ENCODE results near the gene CMSS1.

CMSS1 gene

GRCh38 chr3:99817437-99818240 is at the start of gene CMSS1:
Gene CMSS1, plus strand, starts transcription at chr3:99817862.
- peak; percentile 97 for DNase-seq

- DNase-seq: no peak
These were observed 49.5 kb upstream of the CMSS1 start for GRCh38 chr3:99768126-99768525.

GRCh38 chr3:99768808-99769501 is 48.7 kb upstream of the CMSS1 start:
- DNase-seq: no peak

- DNase-seq: no peak
These were observed 45.5 kb upstream of the CMSS1 start for GRCh38 chr3:99772171-99772570.

- DNase-seq: no peak
These were observed 45.0 kb upstream of the CMSS1 start for GRCh38 chr3:99772671-99773070.

- DNase-seq: no peak
These were observed 43.2 kb upstream of the CMSS1 start for GRCh38 chr3:99774467-99774866.

- DNase-seq: no peak
These were observed 41.0 kb upstream of the CMSS1 start for GRCh38 chr3:99776516-99777209.

- DNase-seq: no peak
These were observed 40.5 kb upstream of the CMSS1 start for GRCh38 chr3:99777210-99777549.

- DNase-seq: no peak
These were observed 40.0 kb upstream of the CMSS1 start for GRCh38 chr3:99777708-99778107.

- DNase-seq: no peak
These were observed 36.9 kb upstream of the CMSS1 start for GRCh38 chr3:99780749-99781148.

GRCh38 chr3:99781761-99782160 is 35.9 kb upstream of the CMSS1 start:
- DNase-seq: no peak

GRCh38 chr3:99783011-99783573 is 34.6 kb upstream of the CMSS1 start:
- DNase-seq: no peak

- DNase-seq: no peak
These were observed 28.5 kb upstream of the CMSS1 start for GRCh38 chr3:99789011-99789721.

- DNase-seq: no peak
These were observed 23.2 kb upstream of the CMSS1 start for GRCh38 chr3:99794485-99794884.

GRCh38 chr3:99795573-99795972 is 22.1 kb upstream of the CMSS1 start:
- DNase-seq: no peak

- DNase-seq: no peak
These were observed 18.2 kb upstream of the CMSS1 start for GRCh38 chr3:99799422-99799821.

- DNase-seq: no peak
These were observed 14.4 kb upstream of the CMSS1 start for GRCh38 chr3:99803297-99803696.

- no peak for DNase-seq
These were observed 12.5 kb upstream of the CMSS1 start for GRCh38 chr3:99805160-99805559.

- DNase-seq: peak; percentile 26
These were observed 9.4 kb upstream of the CMSS1 start for GRCh38 chr3:99808163-99808794.

GRCh38 chr3:99809565-99809964 is 8.1 kb upstream of the CMSS1 start:
- DNase-seq: no peak

- DNase-seq: no peak
These were observed 7.3 kb upstream of the CMSS1 start for GRCh38 chr3:99810403-99810802.

- peak; percentile 5 for DNase-seq
These were observed 620 bp upstream of the CMSS1 start for GRCh38 chr3:99817047-99817436.
